ENCODE results near the gene CHD5. TPM values are rescaled to one million over a fixed set of nuclear protein-coding genes. Genes with fewer than 3 reads are reported as not detected.

The CHD5 gene
- total RNA-seq, 1 experiment from 2014 or later: 2.4 TPM

- ATAC-seq: no peak
- Mint-ChIP-seq H3K27ac (peak overlapping the region; percentile 83; the same call in 1 of the 2 replicates), H3K4me1 (no peaks in the 10 kb centered on the region), H3K36me3 (no peaks in the 10 kb centered on the region), H3K9me3 (no peaks in the 10 kb centered on the region), H3K27me3 (ENCODE audit: low read depth) (no peaks in the 10 kb centered on the region), H3K4me3 (no peak overlapping the region)
- DNase-seq (ENCODE audit: low spot score): no peak
- CTCF ChIA-PET: interaction anchor here (1.3 to 1.8 kb wide), 3 partner anchors 12 to 63 kb away, joined by 4 to 8 read pairs (median 5); no protein-coding TSS in a partner anchor
- TF ChIP-seq, protein P1, sequence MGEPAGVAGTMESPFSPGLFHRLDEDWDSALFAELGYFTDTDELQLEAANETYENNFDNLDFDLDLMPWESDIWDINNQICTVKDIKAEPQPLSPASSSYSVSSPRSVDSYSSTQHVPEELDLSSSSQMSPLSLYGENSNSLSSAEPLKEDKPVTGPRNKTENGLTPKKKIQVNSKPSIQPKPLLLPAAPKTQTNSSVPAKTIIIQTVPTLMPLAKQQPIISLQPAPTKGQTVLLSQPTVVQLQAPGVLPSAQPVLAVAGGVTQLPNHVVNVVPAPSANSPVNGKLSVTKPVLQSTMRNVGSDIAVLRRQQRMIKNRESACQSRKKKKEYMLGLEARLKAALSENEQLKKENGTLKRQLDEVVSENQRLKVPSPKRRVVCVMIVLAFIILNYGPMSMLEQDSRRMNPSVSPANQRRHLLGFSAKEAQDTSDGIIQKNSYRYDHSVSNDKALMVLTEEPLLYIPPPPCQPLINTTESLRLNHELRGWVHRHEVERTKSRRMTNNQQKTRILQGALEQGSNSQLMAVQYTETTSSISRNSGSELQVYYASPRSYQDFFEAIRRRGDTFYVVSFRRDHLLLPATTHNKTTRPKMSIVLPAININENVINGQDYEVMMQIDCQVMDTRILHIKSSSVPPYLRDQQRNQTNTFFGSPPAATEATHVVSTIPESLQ (CRISPR knock-in tag; IDR thresholded peaks at IDR 0.05): no peak
- TF ChIP-seq, protein P2, sequence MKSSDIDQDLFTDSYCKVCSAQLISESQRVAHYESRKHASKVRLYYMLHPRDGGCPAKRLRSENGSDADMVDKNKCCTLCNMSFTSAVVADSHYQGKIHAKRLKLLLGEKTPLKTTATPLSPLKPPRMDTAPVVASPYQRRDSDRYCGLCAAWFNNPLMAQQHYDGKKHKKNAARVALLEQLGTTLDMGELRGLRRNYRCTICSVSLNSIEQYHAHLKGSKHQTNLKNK (CRISPR knock-in tag; IDR thresholded peaks at IDR 0.05): no peak
- TF ChIP-seq, protein P3, sequence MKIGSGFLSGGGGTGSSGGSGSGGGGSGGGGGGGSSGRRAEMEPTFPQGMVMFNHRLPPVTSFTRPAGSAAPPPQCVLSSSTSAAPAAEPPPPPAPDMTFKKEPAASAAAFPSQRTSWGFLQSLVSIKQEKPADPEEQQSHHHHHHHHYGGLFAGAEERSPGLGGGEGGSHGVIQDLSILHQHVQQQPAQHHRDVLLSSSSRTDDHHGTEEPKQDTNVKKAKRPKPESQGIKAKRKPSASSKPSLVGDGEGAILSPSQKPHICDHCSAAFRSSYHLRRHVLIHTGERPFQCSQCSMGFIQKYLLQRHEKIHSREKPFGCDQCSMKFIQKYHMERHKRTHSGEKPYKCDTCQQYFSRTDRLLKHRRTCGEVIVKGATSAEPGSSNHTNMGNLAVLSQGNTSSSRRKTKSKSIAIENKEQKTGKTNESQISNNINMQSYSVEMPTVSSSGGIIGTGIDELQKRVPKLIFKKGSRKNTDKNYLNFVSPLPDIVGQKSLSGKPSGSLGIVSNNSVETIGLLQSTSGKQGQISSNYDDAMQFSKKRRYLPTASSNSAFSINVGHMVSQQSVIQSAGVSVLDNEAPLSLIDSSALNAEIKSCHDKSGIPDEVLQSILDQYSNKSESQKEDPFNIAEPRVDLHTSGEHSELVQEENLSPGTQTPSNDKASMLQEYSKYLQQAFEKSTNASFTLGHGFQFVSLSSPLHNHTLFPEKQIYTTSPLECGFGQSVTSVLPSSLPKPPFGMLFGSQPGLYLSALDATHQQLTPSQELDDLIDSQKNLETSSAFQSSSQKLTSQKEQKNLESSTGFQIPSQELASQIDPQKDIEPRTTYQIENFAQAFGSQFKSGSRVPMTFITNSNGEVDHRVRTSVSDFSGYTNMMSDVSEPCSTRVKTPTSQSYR (CRISPR knock-in tag; IDR thresholded peaks at IDR 0.05): no peak
- no peak for TF ChIP-seq SOX15 (CRISPR knock-in tag; IDR thresholded peaks at IDR 0.05)
- POLR2A ChIA-PET: no interaction called here
Observed at GRCh38 chr1:6097117-6097595, 83.0 kb downstream of the CHD5 start.

GRCh38 chr1:6096243-6097116, 83.6 kb downstream of the CHD5 start:
- no peak for ATAC-seq
- DNase-seq (ENCODE audit: low spot score): no peak
- Mint-ChIP-seq H3K27ac (no peak overlapping the region), H3K27me3 (ENCODE audit: low read depth) (no peaks in the 10 kb centered on the region), H3K36me3 (no peaks in the 10 kb centered on the region), H3K4me1 (no peaks in the 10 kb centered on the region), H3K4me3 (no peak overlapping the region), H3K9me3 (no peaks in the 10 kb centered on the region)
- TF ChIP-seq ZNF671 (CRISPR knock-in tag; IDR thresholded peaks at IDR 0.05) (no peak), TCF7 (CRISPR knock-in tag; IDR thresholded peaks at IDR 0.05; ENCODE audit: low read depth) (no peak), HMGA2 (CRISPR knock-in tag; IDR thresholded peaks at IDR 0.05) (no peak), ZBTB21 (CRISPR knock-in tag; IDR thresholded peaks at IDR 0.05; ENCODE audit: borderline replicate concordance) (no peak), ATF1 (CRISPR knock-in tag; IDR thresholded peaks at IDR 0.05) (no peak), CTCF (IDR thresholded peaks at IDR 0.05) (no peak), ZNF317 (CRISPR knock-in tag; IDR thresholded peaks at IDR 0.05; ENCODE audit: borderline replicate concordance, low read depth) (no peak), GABPB1 (CRISPR knock-in tag; IDR thresholded peaks at IDR 0.05) (no peak), CBFB (CRISPR knock-in tag; IDR thresholded peaks at IDR 0.05; ENCODE audit: low read depth) (no peak), ETV6 (CRISPR knock-in tag; IDR thresholded peaks at IDR 0.05) (no peak), ZBTB43 (CRISPR knock-in tag; IDR thresholded peaks at IDR 0.05) (no peak)
- TF ChIP-seq, protein P4, sequence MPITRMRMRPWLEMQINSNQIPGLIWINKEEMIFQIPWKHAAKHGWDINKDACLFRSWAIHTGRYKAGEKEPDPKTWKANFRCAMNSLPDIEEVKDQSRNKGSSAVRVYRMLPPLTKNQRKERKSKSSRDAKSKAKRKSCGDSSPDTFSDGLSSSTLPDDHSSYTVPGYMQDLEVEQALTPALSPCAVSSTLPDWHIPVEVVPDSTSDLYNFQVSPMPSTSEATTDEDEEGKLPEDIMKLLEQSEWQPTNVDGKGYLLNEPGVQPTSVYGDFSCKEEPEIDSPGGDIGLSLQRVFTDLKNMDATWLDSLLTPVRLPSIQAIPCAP (CRISPR knock-in tag; IDR thresholded peaks at IDR 0.05): no peak
- TF ChIP-seq, protein P5, sequence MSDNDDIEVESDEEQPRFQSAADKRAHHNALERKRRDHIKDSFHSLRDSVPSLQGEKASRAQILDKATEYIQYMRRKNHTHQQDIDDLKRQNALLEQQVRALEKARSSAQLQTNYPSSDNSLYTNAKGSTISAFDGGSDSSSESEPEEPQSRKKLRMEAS (CRISPR knock-in tag; IDR thresholded peaks at IDR 0.05): no peak
- TF ChIP-seq, protein P6, sequence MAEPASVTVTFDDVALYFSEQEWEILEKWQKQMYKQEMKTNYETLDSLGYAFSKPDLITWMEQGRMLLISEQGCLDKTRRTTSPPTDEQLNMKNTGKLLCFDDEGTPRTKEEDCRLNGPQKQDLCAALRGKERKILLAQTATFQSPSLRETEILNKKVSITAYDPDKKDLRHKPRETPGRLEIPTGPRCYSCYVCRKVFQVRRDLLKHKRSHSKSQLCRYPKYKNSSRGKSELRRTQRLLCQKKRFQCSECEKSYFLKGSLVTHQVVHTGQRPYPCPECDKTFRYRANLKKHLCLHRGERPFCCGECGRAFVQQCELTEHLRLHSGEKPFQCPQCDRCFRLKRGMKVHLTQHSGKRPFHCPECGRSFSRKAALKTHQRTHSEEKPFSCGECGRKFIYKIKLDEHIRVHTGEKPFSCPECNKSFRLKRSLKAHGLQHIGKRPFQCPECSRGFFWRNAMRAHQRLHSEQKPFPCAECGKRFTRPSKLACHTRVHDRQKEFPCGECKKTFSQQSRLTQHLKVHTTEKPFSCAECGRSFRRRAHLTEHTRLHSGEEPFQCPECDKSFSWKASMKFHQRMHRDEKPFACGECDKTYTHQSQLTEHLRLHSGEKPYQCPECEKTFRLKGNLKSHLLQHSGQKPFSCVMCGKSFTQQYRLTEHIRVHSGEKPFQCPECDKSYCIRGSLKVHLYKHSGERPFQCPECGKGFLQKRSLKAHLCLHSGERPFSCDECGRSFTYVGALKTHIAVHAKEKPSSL (CRISPR knock-in tag; conservative IDR thresholded peaks at IDR 0.05): no peak
- CTCF ChIA-PET: interaction anchor here (1.3 to 1.8 kb wide), 3 partner anchors 13 to 62 kb away, joined by 4 to 8 read pairs (median 5); no protein-coding TSS in a partner anchor
- POLR2A ChIA-PET: no interaction called here
